Body of pancreas (tissue), 4 donors: ENCODE data around the gene CLDN22. TPM values are rescaled to one million over a fixed set of nuclear protein-coding genes. Genes with fewer than 3 reads are reported as not detected.

Source experiments
- ATAC-seq: fragments of 150-250 bp; one replicate; pipeline ENCODE4 v1.9.1; 2016
- DNase-seq, 4 donors: peaks; one replicate each; pipeline ENCODE4 v3.0.0-alpha.2; 2019
- H3K27ac ChIP-seq, 4 donors: fragments of 200-600 bp; sonication (generic); 1 replicate in 3 of 4; 2 replicates in 1 of 4; pipeline versions ENCODE4 v1.5.1 to v1.6.1; 2016 to 2019; ENCODE audit warnings: mild to moderate bottlenecking in 1 of 4, mixed read lengths in 1 of 4, moderate library complexity in 1 of 4
- H3K27me3 ChIP-seq, 2 donors: fragments of 200-600 bp; sonication (generic); one replicate each; pipeline ENCODE4 v1.6.0; 2016; ENCODE audit warnings: mild to moderate bottlenecking in 1 of 2
- H3K36me3 ChIP-seq, 2 donors: fragments of 200-600 bp; sonication (generic); replicated peaks in 1 of 2; 2 replicates each; pipeline ENCODE4 v1.5.1; 2016; ENCODE audit warnings: low read depth in 2 of 2; ENCODE audit not compliant: insufficient read depth in 1 of 2
- H3K4me1 ChIP-seq: fragments of 200-600 bp; sonication (generic); one replicate; pipeline ENCODE4 v1.6.0; 2016
- H3K4me3 ChIP-seq, 2 donors: fragments of 200-600 bp; sonication (generic); 1 replicate in 1 of 2; 2 replicates in 1 of 2; pipeline ENCODE4 v1.5.1; 2016 to 2019
- H3K9me3 ChIP-seq, 3 donors: fragments of 200-600 bp; sonication (generic); 1 replicate in 2 of 3; 2 replicates in 1 of 3; pipeline ENCODE4 v1.5.1; 2016
- CTCF ChIP-seq, 7 experiments: fragments of 450-650 bp in 4 of 7; fragments of 200-600 bp in 3 of 7; sonication (generic) in 3 of 7; IDR thresholded peaks; one replicate each; pipeline ENCODE4 v1.5.1; 2016 to 2019; ENCODE audit warnings: antibody characterized with exemption in 7 of 7
- POLR2A ChIP-seq, 3 donors: fragments of 450-650 bp; IDR thresholded peaks; one replicate each; pipeline ENCODE4 v1.6.1; 2016; ENCODE audit warnings: antibody characterized with exemption in 3 of 3, mild to moderate bottlenecking in 2 of 3
- WGBS, 2 donors: methylation state at CpG; one replicate each; pipeline ENCODE4 v1.1.5; 2017; 5-methylcytosine and 5-hydroxymethylcytosine counted together
- intact Hi-C: fragments of 100-400 bp; cut with DNase I; formaldehyde crosslinking; loops from one replicate; pipeline ENCODE4 v1.15.1; 2023
- total RNA-seq, 2 donors: library from RNA; depleted of rRNA; stranded (reverse); fragments of >200 nt; gene quantifications; one replicate each; pipeline ENCODE4 v1.1.0, GENCODE V29; 2016

The CLDN22 gene
- total RNA-seq, 2 donors from 2014 or later, result not detected

- no peak for DNase-seq
- WGBS, 2 donors, result 91 to 92% methylated on average over 3 of the region's 3 CpGs
- intact Hi-C loops, result no loop called here
- Histone ChIP-seq H3K27me3 (no peaks in the 10 kb centered on the region), H3K4me1 (no peaks in the 10 kb centered on the region), H3K4me3 (no peak overlapping the region), H3K9me3 (no peaks in the 10 kb centered on the region), H3K36me3 (peaks cover 6 to 20% of the 10 kb centered on the region in 2 donors), H3K27ac (no peak overlapping the region)
- no peak for ATAC-seq
- TF ChIP-seq POLR2A (IDR thresholded peaks at IDR 0.05), result no peak
- no peak for TF ChIP-seq CTCF (IDR thresholded peaks at IDR 0.05)
These were observed 47.7 kb downstream of the CLDN22 start for GRCh38 chr4:183272384-183272783.

GRCh38 chr4:183268556-183268955, 51.5 kb downstream of the CLDN22 start:
- H3K36me3 ChIP-seq, result peaks cover 0 to 8% of the 10 kb centered on the region in 2 donors
- 91 to 92% methylated on average over 9 of the region's 9 CpGs for WGBS, 2 donors
- DNase-seq, result no peak
- TF ChIP-seq CTCF (IDR thresholded peaks at IDR 0.05) (no peak), POLR2A (IDR thresholded peaks at IDR 0.05) (no peak)
- no peak for ATAC-seq
- H3K4me1 ChIP-seq, result no peaks in the 10 kb centered on the region
- no peak overlapping the region for H3K27ac ChIP-seq
- H3K9me3 ChIP-seq, result no peaks in the 10 kb centered on the region
- intact Hi-C loops, result no loop called here
- H3K27me3 ChIP-seq, result no peaks in the 10 kb centered on the region
- no peak overlapping the region for H3K4me3 ChIP-seq

Other genes starting within 250 kb of the CLDN22 start
- gene WWC2, start 221.0 kb downstream of the CLDN22 start, total RNA-seq, result 10 to 100 TPM; 24.4 to 30.3 TPM
- gene CLDN24, start 2.1 kb upstream of the CLDN22 start, total RNA-seq, result not detected
- 10 to 100 TPM; 10.9 to 20.4 TPM for gene CDKN2AIP, start 124.4 kb upstream of the CLDN22 start, total RNA-seq
- gene ING2, start 184.8 kb upstream of the CLDN22 start, total RNA-seq, result 10 to 100 TPM in 1 of 2 donors, 1 to 10 TPM in 1; 3.6 to 14.5 TPM